ENCODE data around the gene CHERP.
A peak's percentile ranks its signal among the peaks of the same experiment; 100 is the strongest.
"Not testable (repeated sequence)": the region's sequence is repeated elsewhere in the genome, so short reads cannot be mapped to it uniquely, and the experiment has no call there.

Gene CHERP

DNA sequence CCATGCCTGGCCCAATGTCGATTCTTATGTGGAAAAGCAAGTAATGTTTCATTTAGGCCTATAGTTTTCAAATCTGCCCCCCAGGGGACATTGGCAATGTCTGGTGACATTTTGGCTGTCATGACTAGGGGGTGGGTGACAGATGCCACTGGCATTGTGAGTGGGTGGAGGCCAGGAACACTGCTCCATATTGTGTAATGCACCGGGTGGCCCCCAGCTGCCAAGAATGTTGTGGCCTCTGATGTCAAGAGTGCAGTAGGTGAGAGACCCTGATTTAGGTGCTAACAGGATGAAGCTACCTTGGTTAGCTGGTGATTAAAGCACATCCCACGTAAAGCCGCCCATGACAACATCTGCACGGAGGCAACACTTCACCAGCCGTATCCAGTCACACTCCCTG, 35.3 kb downstream of the CHERP start:
- TF ChIP-seq, protein P1, sequence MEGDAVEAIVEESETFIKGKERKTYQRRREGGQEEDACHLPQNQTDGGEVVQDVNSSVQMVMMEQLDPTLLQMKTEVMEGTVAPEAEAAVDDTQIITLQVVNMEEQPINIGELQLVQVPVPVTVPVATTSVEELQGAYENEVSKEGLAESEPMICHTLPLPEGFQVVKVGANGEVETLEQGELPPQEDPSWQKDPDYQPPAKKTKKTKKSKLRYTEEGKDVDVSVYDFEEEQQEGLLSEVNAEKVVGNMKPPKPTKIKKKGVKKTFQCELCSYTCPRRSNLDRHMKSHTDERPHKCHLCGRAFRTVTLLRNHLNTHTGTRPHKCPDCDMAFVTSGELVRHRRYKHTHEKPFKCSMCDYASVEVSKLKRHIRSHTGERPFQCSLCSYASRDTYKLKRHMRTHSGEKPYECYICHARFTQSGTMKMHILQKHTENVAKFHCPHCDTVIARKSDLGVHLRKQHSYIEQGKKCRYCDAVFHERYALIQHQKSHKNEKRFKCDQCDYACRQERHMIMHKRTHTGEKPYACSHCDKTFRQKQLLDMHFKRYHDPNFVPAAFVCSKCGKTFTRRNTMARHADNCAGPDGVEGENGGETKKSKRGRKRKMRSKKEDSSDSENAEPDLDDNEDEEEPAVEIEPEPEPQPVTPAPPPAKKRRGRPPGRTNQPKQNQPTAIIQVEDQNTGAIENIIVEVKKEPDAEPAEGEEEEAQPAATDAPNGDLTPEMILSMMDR (IDR thresholded peaks at IDR 0.05; ENCODE audit: insufficient read depth, low read depth, low read length, missing control alignments), result no peak
- H3K4me3 ChIP-seq (ENCODE audit: low read depth, low read length), result no peak overlapping the region
- DNase-seq (ENCODE audit: low read depth), result no peak

- DNase-seq (ENCODE audit: low read depth); H3K4me3 ChIP-seq (ENCODE audit: low read depth, low read length): not testable (repeated sequence)
Observed at GRCh38 chr19:16506161-16506560, 36.1 kb downstream of the CHERP start.

GRCh38 chr19:16504271-16504670, 38.0 kb downstream of the CHERP start:
- no peak for DNase-seq (ENCODE audit: low read depth)
- H3K4me3 ChIP-seq (ENCODE audit: low read depth, low read length), result no peak overlapping the region
- TF ChIP-seq, protein P1 (IDR thresholded peaks at IDR 0.05; ENCODE audit: insufficient read depth, low read depth, low read length, missing control alignments), result no peak

- no peak for DNase-seq (ENCODE audit: low read depth)
- no peak overlapping the region for H3K4me3 ChIP-seq (ENCODE audit: low read depth, low read length)
- TF ChIP-seq, protein P1 (IDR thresholded peaks at IDR 0.05; ENCODE audit: insufficient read depth, low read depth, low read length, missing control alignments), result no peak
Observed at GRCh38 chr19:16497837-16498236, 44.4 kb downstream of the CHERP start.

DNA sequence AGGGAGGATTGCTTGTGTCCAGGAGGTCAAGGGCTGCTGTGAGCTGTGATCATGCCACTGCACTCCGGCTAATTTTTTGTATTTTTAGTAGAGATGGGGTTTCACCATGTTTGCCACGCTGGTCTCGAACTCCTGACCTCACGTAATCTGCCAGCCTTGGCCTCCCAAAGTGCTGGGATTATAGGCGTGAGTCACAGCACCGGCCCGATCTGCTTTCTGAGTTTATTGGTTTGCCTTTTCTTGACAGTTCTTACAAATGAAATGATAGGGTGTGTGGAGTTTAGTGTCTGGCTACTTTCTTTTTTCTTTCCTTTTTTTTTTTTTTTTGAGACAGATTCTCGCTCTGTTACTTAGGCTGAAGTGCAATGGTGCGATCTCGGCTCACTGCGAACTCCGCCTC, 45.2 kb downstream of the CHERP start:
- TF ChIP-seq, protein P1 (IDR thresholded peaks at IDR 0.05; ENCODE audit: insufficient read depth, low read depth, low read length, missing control alignments), result no peak
- H3K4me3 ChIP-seq (ENCODE audit: low read depth, low read length), result peak overlapping the region; percentile 75
- DNase-seq (ENCODE audit: low read depth), result no peak

GRCh38 chr19:16496613-16496983, 45.6 kb downstream of the CHERP start:
- TF ChIP-seq, protein P1 (IDR thresholded peaks at IDR 0.05; ENCODE audit: insufficient read depth, low read depth, low read length, missing control alignments), result no peak
- no peak for DNase-seq (ENCODE audit: low read depth)
- peak overlapping the region; percentile 75 for H3K4me3 ChIP-seq (ENCODE audit: low read depth, low read length)

DNA sequence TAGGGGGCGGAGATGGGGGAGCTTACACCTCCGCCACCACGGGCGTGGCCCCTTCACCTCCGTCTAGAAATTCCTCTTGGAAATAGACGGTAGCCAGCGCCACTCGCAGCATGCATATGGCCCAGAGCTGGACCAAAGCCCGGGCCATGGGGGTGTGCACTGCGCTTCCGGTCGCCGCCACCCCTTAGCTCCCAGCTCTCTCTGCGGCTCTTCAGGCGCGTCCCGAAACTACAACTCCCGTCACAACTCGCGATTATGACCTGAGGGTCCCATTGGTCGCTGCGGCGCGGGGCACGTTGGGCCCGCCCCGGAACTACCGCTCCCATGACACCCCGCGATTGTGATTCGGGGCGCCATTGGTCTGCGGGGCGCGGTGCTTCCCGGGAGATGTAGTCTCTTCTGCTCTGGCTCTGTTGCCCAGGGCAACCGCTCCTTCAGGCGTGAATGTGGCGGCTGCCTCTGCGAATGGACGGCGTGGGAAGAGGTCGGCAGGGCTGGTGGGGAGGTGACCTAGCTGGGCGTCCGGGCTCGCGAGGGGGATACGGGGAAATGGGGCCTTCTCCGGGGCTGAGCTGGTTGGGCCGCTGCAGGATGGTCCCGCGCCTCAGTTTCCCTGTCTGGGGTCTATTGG, 46.1 kb downstream of the CHERP start, which contains the start of the genes C19orf44 and CALR3:
TSS of gene C19orf44 (plus strand) at position 413 of the 631 bp plus-strand sequence. CDS start 4,399 bp downstream, outside the sequence.
TSS of gene CALR3 (minus strand) at position 186 of the 631 bp plus-strand sequence. CDS start at position 148, 38 bp downstream.
- H3K4me3 ChIP-seq (ENCODE audit: low read depth, low read length), result peak within 1 kb of the TSS; percentile 75
- DNase-seq (ENCODE audit: low read depth), result peak; percentile 99
- TF ChIP-seq, protein P1 (IDR thresholded peaks at IDR 0.05; ENCODE audit: insufficient read depth, low read depth, low read length, missing control alignments), result no peak

GRCh38 chr19:16486476-16486875, 55.8 kb downstream of the CHERP start:
- H3K4me3 ChIP-seq (ENCODE audit: low read depth, low read length); DNase-seq (ENCODE audit: low read depth): not testable (repeated sequence)
